GM21423 (cell line): Measurements from ENCODE around the gene KIF1A.

Source experiments
- ATAC-seq: cut with Tn5 transposase; IDR thresholded peaks from one replicate; pipeline ENCODE4 v1.9.1; 2021; ENCODE audit warnings: mild to moderate bottlenecking, moderate library complexity; ENCODE audit not compliant: unreplicated experiment

The KIF1A gene

DNA sequence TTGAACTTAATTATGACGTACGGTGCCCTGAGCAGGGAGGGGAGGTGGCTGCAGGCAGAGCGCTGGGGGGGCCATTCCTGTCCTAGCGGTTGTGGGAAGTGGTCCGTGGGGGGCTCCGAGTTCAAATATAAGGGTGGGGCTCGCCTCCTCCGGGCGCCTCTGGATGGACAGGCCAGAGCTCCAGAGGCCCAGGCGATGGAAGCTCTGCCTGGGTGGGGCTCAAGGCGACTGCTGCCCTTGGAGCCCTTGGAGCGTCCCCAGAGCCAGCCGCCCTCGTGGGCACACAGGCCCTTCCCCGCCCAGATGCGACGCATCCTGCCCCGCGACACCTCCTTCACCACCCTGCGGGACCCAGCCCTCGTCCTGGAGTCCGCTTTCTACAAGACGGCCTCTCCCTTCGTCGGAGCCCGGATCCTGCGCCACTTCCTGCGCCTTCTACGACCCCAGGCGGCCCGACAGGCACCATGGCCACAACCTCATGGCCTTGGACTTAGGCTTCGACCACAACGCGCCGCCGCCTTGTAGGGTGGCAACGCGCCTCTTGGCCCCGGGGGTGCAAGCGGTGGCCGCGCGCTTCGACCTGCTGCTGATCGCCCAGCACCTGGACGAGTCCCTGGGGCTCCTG lies 147.8 kb downstream of the KIF1A start:
- no peak for ATAC-seq

- ATAC-seq = no peak
These were observed 149.1 kb downstream of the KIF1A start for GRCh38 chr2:240670950-240671349.

DNA sequence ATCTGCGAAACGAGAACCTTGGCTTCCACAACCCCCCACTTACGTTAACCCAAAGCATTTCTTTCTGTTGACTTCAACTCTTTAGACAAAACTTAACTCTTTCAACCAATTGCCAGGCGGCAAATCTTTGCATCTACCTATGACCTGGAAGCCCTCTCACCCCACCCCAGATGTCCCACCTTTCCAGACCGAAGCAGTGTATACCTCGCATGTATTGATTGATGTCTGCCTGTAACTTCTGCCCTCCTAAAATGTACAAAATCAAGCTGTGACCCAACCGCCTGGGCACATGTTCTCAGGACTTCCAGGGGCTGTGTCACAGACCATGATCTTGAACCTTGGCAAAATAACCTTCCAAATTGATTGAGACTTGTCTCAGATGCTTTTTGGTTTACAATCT lies 149.6 kb downstream of the KIF1A start:
- ATAC-seq = no peak

DNA sequence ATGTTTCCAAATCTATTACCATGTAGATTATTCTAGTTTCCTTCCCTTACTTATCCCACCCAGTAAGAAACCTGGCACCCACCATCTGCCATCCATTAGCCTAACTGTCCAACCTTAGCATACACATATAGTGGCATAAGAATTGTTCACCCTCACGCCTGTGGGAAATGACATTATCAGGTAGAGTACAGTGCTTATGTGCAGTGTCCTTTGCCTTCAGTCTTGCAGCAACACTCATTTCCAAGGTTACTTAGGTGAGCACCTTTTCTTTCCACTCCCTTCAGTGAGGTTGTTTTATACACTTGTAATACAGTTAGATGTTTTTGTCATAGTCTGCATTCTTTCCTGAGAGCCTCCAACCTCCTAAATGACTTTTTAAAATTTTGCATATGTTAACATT lies 155.4 kb downstream of the KIF1A start:
- ATAC-seq = no peak
